Measurements from ENCODE around the gene FLNB. TPM values are rescaled to one million over a fixed set of nuclear protein-coding genes. Genes with fewer than 3 reads are reported as not detected.

FLNB gene
- total RNA-seq, 2 experiments from 2014 or later, result 47.7 to 48.0 TPM

- H3K4me3 Mint-ChIP-seq, result no peak overlapping the region
- H3K9me3 Mint-ChIP-seq, result no peaks in the 10 kb centered on the region
- peaks cover 72% of the 10 kb centered on the region for H3K4me1 Mint-ChIP-seq (ENCODE audit: low read depth)
- peak overlapping the region; percentile 71 for H3K27ac Mint-ChIP-seq
- CTCF ChIA-PET, result interaction anchor here (0.5 to 0.7 kb wide), 2 partner anchors 78 to 494 kb away, joined by 4 to 5 read pairs; no protein-coding TSS in a partner anchor
- peaks cover 2% of the 10 kb centered on the region for H3K36me3 Mint-ChIP-seq (ENCODE audit: low read depth)
- DNase-seq, result peak; percentile 36
- intact Hi-C loops (cut with micrococcal nuclease), result loop anchor here (10.0 kb wide), 1 partner anchor 408 kb away; the partner anchor contains the start of gene PDHB
- H3K27me3 Mint-ChIP-seq (ENCODE audit: low read depth), result no peaks in the 10 kb centered on the region
These were observed 18.4 kb downstream of the FLNB start for GRCh38 chr3:58026598-58026997.

GRCh38 chr3:58027704-58028317 is 19.6 kb downstream of the FLNB start:
- Mint-ChIP-seq H3K4me1 (ENCODE audit: low read depth) (peaks cover 60% of the 10 kb centered on the region), H3K27ac (peak overlapping the region; percentile 71), H3K27me3 (ENCODE audit: low read depth) (no peaks in the 10 kb centered on the region), H3K36me3 (ENCODE audit: low read depth) (peaks cover 2% of the 10 kb centered on the region), H3K4me3 (no peak overlapping the region), H3K9me3 (no peaks in the 10 kb centered on the region)
- intact Hi-C loops (cut with micrococcal nuclease), result loop anchor here (1.0 to 10.0 kb wide), 2 partner anchors 7 to 407 kb away; partner anchors contain the start of gene PDHB
- CTCF ChIA-PET, result no interaction called here
- no peak for DNase-seq

GRCh38 chr3:58028902-58029301 is 20.7 kb downstream of the FLNB start:
- H3K4me1 Mint-ChIP-seq (ENCODE audit: low read depth), result peaks cover 53% of the 10 kb centered on the region
- H3K27me3 Mint-ChIP-seq (ENCODE audit: low read depth), result no peaks in the 10 kb centered on the region
- H3K27ac Mint-ChIP-seq, result no peak overlapping the region
- H3K9me3 Mint-ChIP-seq, result no peaks in the 10 kb centered on the region
- intact Hi-C loops (cut with micrococcal nuclease), result loop anchor here (10.0 kb wide), 1 partner anchor 406 kb away; the partner anchor contains the start of gene PDHB
- H3K4me3 Mint-ChIP-seq, result no peak overlapping the region
- no peak for DNase-seq
- CTCF ChIA-PET, result no interaction called here
- peaks cover 2% of the 10 kb centered on the region for H3K36me3 Mint-ChIP-seq (ENCODE audit: low read depth)

GRCh38 chr3:58029842-58030584 is 21.8 kb downstream of the FLNB start:
- H3K9me3 Mint-ChIP-seq, result no peaks in the 10 kb centered on the region
- CTCF ChIA-PET, result no interaction called here
- peaks cover 2% of the 10 kb centered on the region for H3K36me3 Mint-ChIP-seq (ENCODE audit: low read depth)
- peaks cover 59% of the 10 kb centered on the region for H3K4me1 Mint-ChIP-seq (ENCODE audit: low read depth)
- no peak overlapping the region for H3K4me3 Mint-ChIP-seq
- H3K27ac Mint-ChIP-seq, result no peak overlapping the region
- no peak for DNase-seq
- intact Hi-C loops (cut with micrococcal nuclease), result loop anchor here (10.0 kb wide), 1 partner anchor 405 kb away; the partner anchor contains the start of gene PDHB
- H3K27me3 Mint-ChIP-seq (ENCODE audit: low read depth), result no peaks in the 10 kb centered on the region

GRCh38 chr3:58032186-58032585 is 24.0 kb downstream of the FLNB start:
- intact Hi-C loops (cut with micrococcal nuclease), result no loop called here
- H3K27ac Mint-ChIP-seq, result no peak overlapping the region
- DNase-seq, result no peak
- no peaks in the 10 kb centered on the region for H3K9me3 Mint-ChIP-seq
- no peaks in the 10 kb centered on the region for H3K27me3 Mint-ChIP-seq (ENCODE audit: low read depth)
- no peak overlapping the region for H3K4me3 Mint-ChIP-seq
- peaks cover 59% of the 10 kb centered on the region for H3K4me1 Mint-ChIP-seq (ENCODE audit: low read depth)
- peaks cover 2% of the 10 kb centered on the region for H3K36me3 Mint-ChIP-seq (ENCODE audit: low read depth)
- CTCF ChIA-PET, result interaction anchor here (1.2 kb wide), 2 partner anchors 7 to 274 kb away, joined by 3 to 4 read pairs; partner anchors contain the start of genes HTD2 and RPP14

- DNase-seq, result peak; percentile 78
- H3K4me1 Mint-ChIP-seq (ENCODE audit: low read depth), result peaks cover 60% of the 10 kb centered on the region
- peak overlapping the region; percentile 84 for H3K27ac Mint-ChIP-seq
- CTCF ChIA-PET, result interaction anchor here (1.0 to 1.5 kb wide), 3 partner anchors 8 to 26 kb away, joined by 3 to 6 read pairs (median 3); no protein-coding TSS in a partner anchor
- intact Hi-C loops (cut with micrococcal nuclease), result loop anchor here (1.0 to 2.0 kb wide), 10 partner anchors 8 to 479 kb away; partner anchors contain the start of genes ARF4 and PDE12
- no peaks in the 10 kb centered on the region for H3K27me3 Mint-ChIP-seq (ENCODE audit: low read depth)
- peaks cover 3% of the 10 kb centered on the region for H3K36me3 Mint-ChIP-seq (ENCODE audit: low read depth)
- no peak overlapping the region for H3K4me3 Mint-ChIP-seq
- H3K9me3 Mint-ChIP-seq, result no peaks in the 10 kb centered on the region
These were observed 26.7 kb downstream of the FLNB start for GRCh38 chr3:58034738-58035523.

- Mint-ChIP-seq H3K36me3 (ENCODE audit: low read depth) (peaks cover 3% of the 10 kb centered on the region), H3K4me3 (peak overlapping the region; percentile 3), H3K9me3 (no peaks in the 10 kb centered on the region), H3K27me3 (ENCODE audit: low read depth) (no peaks in the 10 kb centered on the region), H3K4me1 (ENCODE audit: low read depth) (peaks cover 62% of the 10 kb centered on the region), H3K27ac (peak overlapping the region; percentile 84)
- CTCF ChIA-PET, result interaction anchor here (1.0 to 1.5 kb wide), 3 partner anchors 8 to 27 kb away, joined by 3 to 6 read pairs (median 3); no protein-coding TSS in a partner anchor
- no peak for DNase-seq
- intact Hi-C loops (cut with micrococcal nuclease), result loop anchor here (1.0 to 2.0 kb wide), 10 partner anchors 8 to 479 kb away; partner anchors contain the start of genes ARF4 and PDE12
These were observed 27.5 kb downstream of the FLNB start for GRCh38 chr3:58035524-58036255.

- Mint-ChIP-seq H3K27me3 (ENCODE audit: low read depth) (no peaks in the 10 kb centered on the region), H3K4me3 (no peak overlapping the region), H3K27ac (peak overlapping the region; percentile 46), H3K4me1 (ENCODE audit: low read depth) (peaks cover 69% of the 10 kb centered on the region), H3K36me3 (ENCODE audit: low read depth) (peaks cover 3% of the 10 kb centered on the region), H3K9me3 (no peaks in the 10 kb centered on the region)
- DNase-seq, result no peak
- CTCF ChIA-PET, result interaction anchor here (1.5 kb wide), 1 partner anchor 9 kb away, joined by 3 read pairs; no protein-coding TSS in a partner anchor
- intact Hi-C loops (cut with micrococcal nuclease), result no loop called here
These were observed 28.2 kb downstream of the FLNB start for GRCh38 chr3:58036293-58037032.

GRCh38 chr3:58037141-58037910 is 29.1 kb downstream of the FLNB start:
- Mint-ChIP-seq H3K27ac (no peak overlapping the region), H3K4me3 (no peak overlapping the region), H3K4me1 (ENCODE audit: low read depth) (peaks cover 78% of the 10 kb centered on the region), H3K36me3 (ENCODE audit: low read depth) (peaks cover 3% of the 10 kb centered on the region), H3K27me3 (ENCODE audit: low read depth) (no peaks in the 10 kb centered on the region), H3K9me3 (no peaks in the 10 kb centered on the region)
- intact Hi-C loops (cut with micrococcal nuclease), result no loop called here
- DNase-seq, result no peak
- CTCF ChIA-PET, result no interaction called here

GRCh38 chr3:58038675-58039292 is 30.6 kb downstream of the FLNB start:
- Mint-ChIP-seq H3K4me1 (ENCODE audit: low read depth) (peaks cover 88% of the 10 kb centered on the region), H3K36me3 (ENCODE audit: low read depth) (peaks cover 3% of the 10 kb centered on the region), H3K27me3 (ENCODE audit: low read depth) (no peaks in the 10 kb centered on the region), H3K4me3 (no peak overlapping the region), H3K27ac (no peak overlapping the region), H3K9me3 (no peaks in the 10 kb centered on the region)
- intact Hi-C loops (cut with micrococcal nuclease), result no loop called here
- DNase-seq, result no peak
- CTCF ChIA-PET, result interaction anchor here (0.5 to 1.4 kb wide), 4 partner anchors 7 to 333 kb away, joined by 3 to 6 read pairs (median 4); no protein-coding TSS in a partner anchor

Measured in activated naive CD4-positive, alpha-beta T cell treated with anti-CD3 and anti-CD28 coated beads for 36 hours (primary cell).